Measurements from ENCODE around the gene KCNAB1. TPM values are rescaled to one million over a fixed set of nuclear protein-coding genes. Genes with fewer than 3 reads are reported as not detected.

The KCNAB1 gene
- total RNA-seq, 2 donors from 2014 or later, result 2.6 to 3.5 TPM

DNA sequence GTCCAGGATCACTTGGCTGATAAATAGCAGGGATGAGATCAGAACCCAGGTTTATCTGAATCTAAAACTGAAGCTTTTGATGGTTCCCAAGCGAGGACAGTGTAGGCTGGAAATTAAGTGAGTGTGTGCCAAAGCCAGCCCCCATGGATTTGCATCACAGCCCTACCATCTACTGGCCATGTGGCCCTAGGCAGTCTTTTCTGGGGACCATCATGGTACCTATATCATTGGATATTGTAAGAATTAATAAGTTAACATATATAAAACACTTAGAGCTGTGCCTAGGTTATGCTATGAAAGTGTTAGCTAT is 467.3 kb downstream of the KCNAB1 start:
- DNase-seq (no peak), ATAC-seq (peak in 1 of 2 donors; percentile 59)
- intact Hi-C loops (cut with DNase I), result no loop called here

Other genes starting within 250 kb of the KCNAB1 start
- 10 to 100 TPM; 29.3 to 39.6 TPM for gene GMPS, start 249.9 kb upstream of the KCNAB1 start, total RNA-seq

All from left cardiac atrium (tissue), 4 donors.